CD1c-positive myeloid dendritic cell (primary cell): ENCODE measurements around the gene HS3ST3A1.

Experiments
- DNase-seq: peaks from one replicate; pipeline ENCODE4 v3.0.0-alpha.2; 2016; ENCODE audit errors: extremely low spot score

Gene HS3ST3A1

DNA sequence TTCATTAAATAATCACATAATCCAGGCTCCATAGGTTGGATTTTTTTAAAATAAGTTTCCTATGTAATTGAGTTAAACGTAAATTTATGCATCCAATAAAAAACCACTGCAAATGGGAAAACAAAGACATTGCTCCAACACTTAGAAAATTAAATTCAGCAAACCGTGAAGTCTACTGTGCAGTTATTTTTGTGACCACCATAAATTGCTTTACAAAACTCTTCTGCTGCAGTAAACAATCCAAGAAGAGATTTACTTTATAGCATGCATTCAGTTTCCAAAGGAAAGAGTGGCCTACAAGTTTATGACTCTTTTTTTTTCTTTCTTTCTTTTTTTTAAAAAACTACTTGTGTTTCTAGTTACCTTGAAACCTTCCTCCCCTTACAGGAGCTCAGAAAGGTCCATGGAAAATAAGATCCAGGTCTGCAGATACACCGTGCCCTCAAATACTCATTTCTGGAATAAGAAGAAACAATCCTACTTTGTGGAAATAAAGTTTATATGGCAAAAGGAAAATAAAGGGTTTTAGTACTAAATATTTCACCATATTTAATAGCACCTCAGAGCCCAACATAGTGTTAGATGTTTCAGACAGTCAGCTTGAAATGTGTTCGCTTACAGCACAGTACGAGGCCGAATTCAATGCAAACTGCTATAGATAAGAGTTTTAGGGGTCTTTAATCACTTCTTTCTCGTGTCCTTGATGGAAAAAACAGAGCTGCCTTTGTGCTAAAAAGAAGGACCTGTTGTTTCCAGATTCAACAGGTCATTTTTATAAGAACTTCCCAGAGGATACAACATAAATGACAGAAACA lies 3.2 kb downstream of the HS3ST3A1 start:
- DNase-seq, result no peak

GRCh38 chr17:13597723-13598347 lies 3.9 kb downstream of the HS3ST3A1 start:
- DNase-seq, result peak; percentile 48

DNA sequence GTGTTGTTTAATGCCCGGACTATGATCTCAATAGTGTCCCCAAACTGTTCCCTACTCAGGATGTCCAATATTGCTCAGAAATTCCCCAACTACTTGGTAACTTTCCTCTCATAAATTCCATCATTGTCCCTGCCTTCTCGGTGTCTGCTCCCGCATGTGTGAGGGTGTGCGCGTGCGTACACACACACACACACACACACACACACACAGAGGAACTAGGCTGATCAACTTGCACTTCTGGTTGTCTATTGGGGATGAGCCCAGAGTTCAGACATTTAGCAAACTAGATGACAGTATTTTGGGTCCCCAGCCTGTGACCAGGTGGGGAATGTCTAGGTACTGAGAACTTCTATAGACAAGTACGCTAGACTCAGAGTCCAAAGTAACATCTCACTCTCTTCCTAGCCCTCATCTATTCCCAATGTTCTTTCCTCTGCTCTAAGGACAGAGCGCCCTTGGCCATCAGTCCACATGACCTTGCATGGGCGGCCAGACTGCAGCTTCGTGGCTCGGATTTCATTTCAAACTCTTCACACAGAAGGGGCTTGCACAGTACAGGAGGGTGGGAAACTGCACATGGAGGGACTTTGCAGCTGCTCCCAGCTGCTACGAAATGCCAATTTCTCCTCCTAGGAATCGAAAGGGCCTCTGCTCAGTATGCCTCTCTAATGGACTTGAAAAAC lies 5.3 kb downstream of the HS3ST3A1 start:
- no peak for DNase-seq

- no peak for DNase-seq
These were observed 6.2 kb downstream of the HS3ST3A1 start for GRCh38 chr17:13595599-13595899.

- DNase-seq, result peak; percentile 84
These were observed 6.7 kb downstream of the HS3ST3A1 start for GRCh38 chr17:13594762-13595598.

DNA sequence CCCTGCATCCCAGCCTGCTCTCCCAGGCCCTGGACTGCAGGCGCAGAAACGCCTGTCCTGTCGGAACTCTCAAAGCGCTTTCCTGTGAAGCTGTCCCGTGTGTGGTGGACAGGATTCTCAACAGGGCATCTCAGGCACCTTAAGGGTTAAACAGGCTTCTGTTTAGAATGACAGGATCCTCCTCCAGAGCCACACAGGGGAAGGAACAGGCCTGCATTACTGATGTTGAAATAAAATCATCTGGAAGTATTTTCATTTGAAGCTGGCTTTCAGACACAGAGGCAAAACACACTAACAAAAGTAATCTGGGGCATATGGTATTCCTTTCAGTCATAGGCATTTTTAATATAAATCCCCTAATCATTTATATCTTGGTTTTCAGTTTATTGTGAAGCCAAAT lies 7.4 kb downstream of the HS3ST3A1 start:
- no peak for DNase-seq

DNA sequence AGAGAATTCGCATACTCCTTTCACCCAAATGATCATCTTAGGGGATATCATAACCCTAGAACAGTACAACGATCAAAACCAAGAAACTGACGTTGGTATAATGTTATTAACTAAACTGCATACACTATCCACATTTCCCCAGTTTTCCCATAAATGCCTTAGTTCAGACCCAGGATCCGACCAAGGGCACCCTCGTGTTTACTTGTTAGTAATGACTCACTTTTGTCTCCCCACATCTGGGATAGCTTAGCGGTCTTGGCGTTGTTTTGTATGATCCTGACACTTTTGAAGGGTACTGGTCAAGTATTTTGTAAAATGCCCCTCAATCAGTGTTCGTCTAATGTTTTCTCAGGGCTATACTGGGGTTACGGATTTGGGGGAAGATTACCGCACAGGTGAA lies 8.0 kb downstream of the HS3ST3A1 start:
- no peak for DNase-seq

DNA sequence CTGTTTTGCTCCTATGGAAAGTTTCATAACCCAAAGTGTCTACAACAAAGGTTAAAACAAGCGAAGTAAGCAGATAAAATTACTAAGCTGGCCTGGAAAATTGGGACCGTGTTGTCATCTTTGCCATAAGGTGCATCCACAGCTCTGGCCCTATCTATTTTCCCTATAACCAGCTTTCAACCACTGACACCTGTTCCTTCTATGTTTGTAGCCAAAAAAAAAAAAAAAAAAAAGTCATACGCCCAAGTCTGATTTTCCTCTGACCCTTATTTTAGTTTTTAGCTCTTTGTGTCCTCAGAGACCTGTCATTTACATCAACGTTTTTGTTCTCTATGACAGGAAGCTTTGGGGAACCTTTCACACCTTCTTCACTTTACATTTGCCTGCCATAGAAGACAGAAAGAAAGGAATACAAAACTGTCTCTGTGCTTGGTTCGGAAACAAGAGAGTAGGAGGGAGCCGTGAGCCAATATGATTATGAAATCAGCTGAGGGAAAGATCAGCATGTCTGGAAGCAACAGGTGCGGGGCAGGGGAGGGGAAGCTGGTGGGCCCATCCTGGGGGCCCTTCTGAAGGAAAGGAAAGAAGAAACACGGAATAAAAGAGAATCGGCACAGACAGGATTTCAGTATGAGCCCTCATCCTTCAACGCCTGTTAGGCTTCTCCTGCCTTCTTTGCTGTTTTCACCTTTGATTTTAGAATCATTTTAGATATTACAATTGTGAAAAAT lies 8.5 kb downstream of the HS3ST3A1 start:
- no peak for DNase-seq

DNA sequence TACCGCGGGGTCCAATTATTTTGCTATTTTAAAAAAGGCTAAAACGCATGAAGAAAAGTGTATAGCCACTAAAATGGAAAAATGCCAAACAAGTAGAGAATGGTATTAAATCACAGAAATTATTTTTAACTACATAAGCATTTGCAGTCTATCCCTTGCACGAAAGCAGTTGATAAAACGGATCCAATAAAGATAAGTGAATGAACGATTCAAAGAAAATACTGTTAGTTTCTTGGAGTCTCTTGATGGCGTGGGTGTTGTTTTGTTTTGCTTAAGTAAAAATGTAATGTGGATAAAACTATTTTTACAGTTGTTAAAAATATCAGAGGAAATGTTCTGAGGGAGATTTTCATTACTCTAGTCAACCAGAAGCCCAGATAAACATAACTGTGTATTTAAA lies 9.3 kb downstream of the HS3ST3A1 start:
- DNase-seq, result no peak

DNA sequence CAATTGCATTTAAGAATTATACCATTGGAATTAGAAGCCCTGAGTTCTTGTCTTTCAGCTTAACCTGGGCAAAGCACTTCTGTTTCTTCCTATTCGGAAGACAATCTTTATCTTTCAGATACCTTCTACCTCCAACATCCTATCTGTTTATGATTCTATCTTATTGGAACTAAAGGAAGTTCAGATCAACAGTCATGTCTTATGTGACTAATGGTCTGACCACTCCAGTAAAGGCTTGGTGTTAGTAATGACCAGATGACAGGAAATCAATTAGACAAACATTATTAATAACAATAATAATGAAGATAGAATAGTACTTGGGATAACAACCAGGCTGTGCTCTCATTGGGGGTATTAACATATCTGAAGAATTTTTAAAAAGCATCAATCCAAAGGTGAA lies 11.3 kb downstream of the HS3ST3A1 start:
- no peak for DNase-seq

DNA sequence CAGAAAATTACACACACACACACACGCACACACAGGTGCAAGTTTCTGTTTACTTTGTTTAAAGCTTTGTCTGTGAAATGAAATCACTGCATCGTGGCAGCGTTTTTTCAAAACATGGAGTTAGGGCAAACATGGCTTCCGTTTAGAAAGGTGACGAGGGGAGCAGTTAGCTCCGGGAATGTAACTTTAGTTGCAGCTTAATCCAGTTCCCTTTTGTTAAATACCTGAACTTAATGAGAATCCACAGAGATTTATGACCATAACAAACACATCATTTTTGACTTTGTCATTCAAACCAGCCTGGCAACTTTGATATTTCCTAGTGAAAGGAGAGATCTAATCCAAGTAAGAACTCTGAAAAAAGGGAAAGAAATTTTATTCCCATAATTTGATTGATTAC lies 12.1 kb downstream of the HS3ST3A1 start:
- no peak for DNase-seq

GRCh38 chr17:13587487-13588338 lies 14.0 kb downstream of the HS3ST3A1 start:
- no peak for DNase-seq

DNA sequence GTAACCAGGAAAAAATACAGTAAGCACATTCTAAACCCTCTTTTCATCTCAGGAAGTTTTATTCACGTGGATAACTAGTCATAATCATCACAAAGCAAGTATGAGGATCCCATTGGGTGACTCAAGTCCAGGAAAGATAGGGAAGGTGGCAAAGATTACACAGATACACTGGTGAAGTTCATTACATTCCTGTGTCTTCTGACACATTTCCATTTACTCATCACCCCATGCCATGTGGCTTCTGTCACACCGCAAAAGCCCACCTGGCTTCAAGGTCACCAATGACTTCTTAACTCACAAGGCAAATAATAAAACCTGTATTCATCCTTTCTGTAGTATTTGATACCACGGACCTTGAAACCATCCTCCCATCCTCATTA lies 17.0 kb downstream of the HS3ST3A1 start:
- DNase-seq, result no peak

GRCh38 chr17:13583996-13584700 lies 17.6 kb downstream of the HS3ST3A1 start:
- DNase-seq, result no peak

- no peak for DNase-seq
These were observed 18.8 kb downstream of the HS3ST3A1 start for GRCh38 chr17:13582776-13583547.

- no peak for DNase-seq
These were observed 19.8 kb downstream of the HS3ST3A1 start for GRCh38 chr17:13581925-13582324.

- DNase-seq, result no peak
These were observed 20.9 kb downstream of the HS3ST3A1 start for GRCh38 chr17:13580790-13581189.

DNA sequence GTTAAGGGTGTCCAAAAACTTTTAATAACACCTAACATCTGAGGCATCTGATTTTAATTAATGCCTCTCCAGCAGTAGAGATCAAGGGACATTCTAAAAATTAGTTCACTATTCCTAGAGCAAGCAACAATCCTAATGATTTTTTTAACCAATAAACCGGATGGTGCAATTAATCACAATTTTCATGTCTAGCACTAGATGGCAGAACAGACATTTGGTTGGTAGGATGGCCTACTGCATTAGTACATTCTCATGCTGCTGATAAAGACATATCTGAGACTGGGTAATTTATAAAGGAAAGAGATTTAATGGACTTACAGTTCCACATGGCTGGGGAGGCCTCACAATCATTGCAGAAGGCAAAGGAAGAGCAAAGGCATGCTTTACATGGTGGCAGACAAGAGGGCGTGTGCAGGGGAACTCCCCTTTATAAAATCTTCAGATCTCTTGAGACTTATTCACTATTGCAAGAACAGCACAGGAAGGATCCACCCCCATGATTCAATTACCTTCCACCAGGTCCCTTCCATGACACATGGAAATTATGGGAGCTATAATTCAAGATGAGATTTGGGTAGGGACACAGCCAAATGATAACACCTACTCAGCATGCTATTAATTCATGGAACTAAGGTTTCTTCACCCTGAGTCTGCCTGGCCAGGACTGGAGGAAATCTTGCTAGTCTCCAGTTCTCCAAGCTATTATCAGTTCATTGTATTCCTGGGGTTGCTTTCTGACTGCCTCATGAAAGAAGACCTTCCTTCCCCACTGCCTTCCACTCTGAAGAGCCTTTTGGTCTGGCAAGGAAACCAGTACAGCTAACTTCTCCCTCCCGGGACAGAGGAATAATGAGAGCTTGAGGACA lies 24.8 kb downstream of the HS3ST3A1 start:
- DNase-seq, result no peak
